Activated CD4-positive, alpha-beta T cell treated with anti-CD3 and anti-CD28 coated beads, Interleukin-2, amount 10 ng/mL, durations not matched to agents 24 days and 14 days (primary cell): ENCODE measurements around the gene IVNS1ABP. TPM values are rescaled to one million over a fixed set of nuclear protein-coding genes. Genes with fewer than 3 reads are reported as not detected.

ENCODE experiments used
- DNase-seq: peaks from one replicate; pipeline ENCODE4 v3.0.0; 2022
- H3K27ac Mint-ChIP-seq: one replicate; pipeline ENCODE4 v1.8.0; 2022; ENCODE audit warnings: mild to moderate bottlenecking, mixed read lengths
- H3K27me3 Mint-ChIP-seq: one replicate; pipeline ENCODE4 v1.8.0; 2022; ENCODE audit warnings: mixed read lengths
- H3K36me3 Mint-ChIP-seq: one replicate; pipeline ENCODE4 v1.8.0; 2022; ENCODE audit warnings: low read depth, mild to moderate bottlenecking, mixed read lengths
- H3K4me1 Mint-ChIP-seq: one replicate; pipeline ENCODE4 v1.8.0; 2021; ENCODE audit warnings: mixed read lengths
- H3K4me3 Mint-ChIP-seq: one replicate; pipeline ENCODE4 v1.8.0; 2022; ENCODE audit warnings: mild to moderate bottlenecking, moderate library complexity, mixed read lengths
- H3K9me3 Mint-ChIP-seq: one replicate; pipeline ENCODE4 v1.8.0; 2021; ENCODE audit warnings: mixed read lengths
- intact Hi-C: fragments of 100-400 bp; cut with micrococcal nuclease; formaldehyde crosslinking; loops from one replicate; pipeline ENCODE4 v1.15.1; 2023
- total RNA-seq: library from RNA; stranded (reverse); gene quantifications from 2 replicates; pipeline ENCODE4 v1.2.3, GENCODE V29; 2022

IVNS1ABP gene
- total RNA-seq, 1 donor from 2014 or later: 187 TPM

- H3K9me3 Mint-ChIP-seq: no peaks in the 10 kb centered on the region
Measured at GRCh38 chr1:185297982-185298381, 19.1 kb downstream of the IVNS1ABP start.

GRCh38 chr1:185295091-185295490 is 22.0 kb downstream of the IVNS1ABP start:
- intact Hi-C loops: no loop called here
- DNase-seq: no peak
- no peak overlapping the region for H3K4me3 Mint-ChIP-seq
- no peaks in the 10 kb centered on the region for H3K27me3 Mint-ChIP-seq
- H3K4me1 Mint-ChIP-seq: peaks cover 8% of the 10 kb centered on the region
- no peaks in the 10 kb centered on the region for H3K9me3 Mint-ChIP-seq
- no peak overlapping the region for H3K27ac Mint-ChIP-seq
- peaks cover 63% of the 10 kb centered on the region for H3K36me3 Mint-ChIP-seq

More at GRCh38 chr1:185297982-185298381, 19.1 kb downstream of the IVNS1ABP start:
- intact Hi-C loops: no loop called here
- H3K36me3 Mint-ChIP-seq: peaks cover 71% of the 10 kb centered on the region
- H3K27me3 Mint-ChIP-seq: no peaks in the 10 kb centered on the region
- H3K4me1 Mint-ChIP-seq: peaks cover 8% of the 10 kb centered on the region
- no peak overlapping the region for H3K27ac Mint-ChIP-seq
- no peak for DNase-seq
- H3K4me3 Mint-ChIP-seq: no peak overlapping the region

- peaks cover 67% of the 10 kb centered on the region for H3K36me3 Mint-ChIP-seq
- DNase-seq: no peak
- H3K4me1 Mint-ChIP-seq: peaks cover 16% of the 10 kb centered on the region
- H3K27me3 Mint-ChIP-seq: no peaks in the 10 kb centered on the region
- no peak overlapping the region for H3K4me3 Mint-ChIP-seq
- H3K27ac Mint-ChIP-seq: peak overlapping the region; percentile 6
- intact Hi-C loops: loop anchor here (1.0 kb wide), 1 partner anchor 9 kb away; no protein-coding TSS in a partner anchor
- H3K9me3 Mint-ChIP-seq: no peaks in the 10 kb centered on the region
Measured at GRCh38 chr1:185293967-185294542, 23.0 kb downstream of the IVNS1ABP start.

GRCh38 chr1:185292237-185292636 is 24.8 kb downstream of the IVNS1ABP start:
- Mint-ChIP-seq H3K4me3 (no peak overlapping the region), H3K9me3 (peaks cover 3% of the 10 kb centered on the region), H3K36me3 (peaks cover 64% of the 10 kb centered on the region), H3K4me1 (peaks cover 26% of the 10 kb centered on the region), H3K27me3 (no peaks in the 10 kb centered on the region), H3K27ac (no peak overlapping the region)
- intact Hi-C loops: no loop called here
- no peak for DNase-seq

GRCh38 chr1:185291652-185292051 is 25.4 kb downstream of the IVNS1ABP start:
- Mint-ChIP-seq H3K9me3 (peaks cover 3% of the 10 kb centered on the region), H3K36me3 (peaks cover 60% of the 10 kb centered on the region), H3K27me3 (no peaks in the 10 kb centered on the region), H3K4me1 (peaks cover 26% of the 10 kb centered on the region), H3K27ac (no peak overlapping the region), H3K4me3 (no peak overlapping the region)
- DNase-seq: no peak
- intact Hi-C loops: no loop called here

GRCh38 chr1:185291159-185291558 is 25.9 kb downstream of the IVNS1ABP start:
- Mint-ChIP-seq H3K36me3 (peaks cover 57% of the 10 kb centered on the region), H3K9me3 (peaks cover 3% of the 10 kb centered on the region), H3K27ac (no peak overlapping the region), H3K27me3 (no peaks in the 10 kb centered on the region), H3K4me3 (no peak overlapping the region), H3K4me1 (peaks cover 26% of the 10 kb centered on the region)
- no peak for DNase-seq
- intact Hi-C loops: no loop called here

GRCh38 chr1:185289880-185290279 is 27.2 kb downstream of the IVNS1ABP start:
- intact Hi-C loops: no loop called here
- H3K4me3 Mint-ChIP-seq: no peak overlapping the region
- H3K27ac Mint-ChIP-seq: no peak overlapping the region
- H3K9me3 Mint-ChIP-seq: peaks cover 3% of the 10 kb centered on the region
- H3K27me3 Mint-ChIP-seq: no peaks in the 10 kb centered on the region
- H3K36me3 Mint-ChIP-seq: peaks cover 48% of the 10 kb centered on the region
- no peak for DNase-seq
- H3K4me1 Mint-ChIP-seq: peaks cover 29% of the 10 kb centered on the region

GRCh38 chr1:185288435-185288834 is 28.6 kb downstream of the IVNS1ABP start:
- no peaks in the 10 kb centered on the region for H3K27me3 Mint-ChIP-seq
- peaks cover 27% of the 10 kb centered on the region for H3K4me1 Mint-ChIP-seq
- no peak overlapping the region for H3K27ac Mint-ChIP-seq
- peaks cover 3% of the 10 kb centered on the region for H3K9me3 Mint-ChIP-seq
- intact Hi-C loops: no loop called here
- peaks cover 38% of the 10 kb centered on the region for H3K36me3 Mint-ChIP-seq
- no peak overlapping the region for H3K4me3 Mint-ChIP-seq
- no peak for DNase-seq

- Mint-ChIP-seq H3K9me3 (peaks cover 3% of the 10 kb centered on the region), H3K4me1 (peaks cover 25% of the 10 kb centered on the region), H3K4me3 (no peak overlapping the region), H3K27ac (no peak overlapping the region), H3K36me3 (peaks cover 33% of the 10 kb centered on the region), H3K27me3 (no peaks in the 10 kb centered on the region)
- intact Hi-C loops: no loop called here
- no peak for DNase-seq
Measured at GRCh38 chr1:185287451-185287850, 29.6 kb downstream of the IVNS1ABP start.

GRCh38 chr1:185284533-185285276 is 32.3 kb downstream of the IVNS1ABP start:
- intact Hi-C loops: loop anchor here (5.0 kb wide), 1 partner anchor 42 kb away; no protein-coding TSS in a partner anchor
- peaks cover 42% of the 10 kb centered on the region for H3K4me1 Mint-ChIP-seq
- no peak for DNase-seq
- no peak overlapping the region for H3K27ac Mint-ChIP-seq
- H3K9me3 Mint-ChIP-seq: peaks cover 8% of the 10 kb centered on the region
- H3K36me3 Mint-ChIP-seq: peaks cover 25% of the 10 kb centered on the region
- H3K27me3 Mint-ChIP-seq: no peaks in the 10 kb centered on the region
- H3K4me3 Mint-ChIP-seq: no peak overlapping the region

- Mint-ChIP-seq H3K36me3 (peaks cover 20% of the 10 kb centered on the region), H3K27ac (no peak overlapping the region), H3K9me3 (peaks cover 12% of the 10 kb centered on the region), H3K4me1 (peaks cover 39% of the 10 kb centered on the region), H3K27me3 (no peaks in the 10 kb centered on the region), H3K4me3 (no peak overlapping the region)
- intact Hi-C loops: loop anchor here (5.0 kb wide), 1 partner anchor 42 kb away; no protein-coding TSS in a partner anchor
- no peak for DNase-seq
Measured at GRCh38 chr1:185284116-185284515, 32.9 kb downstream of the IVNS1ABP start.

- Mint-ChIP-seq H3K36me3 (peaks cover 11% of the 10 kb centered on the region), H3K27me3 (no peaks in the 10 kb centered on the region), H3K4me3 (peak overlapping the region; percentile 25), H3K4me1 (peaks cover 29% of the 10 kb centered on the region), H3K27ac (peak overlapping the region; percentile 78), H3K9me3 (peaks cover 11% of the 10 kb centered on the region)
- DNase-seq: peak; percentile 78
- intact Hi-C loops: loop anchor here (5.0 kb wide), 1 partner anchor 39 kb away; no protein-coding TSS in a partner anchor
Measured at GRCh38 chr1:185281245-185281644, 35.8 kb downstream of the IVNS1ABP start.

- no peak for DNase-seq
- H3K27ac Mint-ChIP-seq: peak overlapping the region; percentile 39
- no peaks in the 10 kb centered on the region for H3K27me3 Mint-ChIP-seq
- no peak overlapping the region for H3K4me3 Mint-ChIP-seq
- H3K9me3 Mint-ChIP-seq: peaks cover 11% of the 10 kb centered on the region
- H3K36me3 Mint-ChIP-seq: peaks cover 9% of the 10 kb centered on the region
- H3K4me1 Mint-ChIP-seq: peaks cover 29% of the 10 kb centered on the region
- intact Hi-C loops: loop anchor here (5.0 kb wide), 1 partner anchor 38 kb away; no protein-coding TSS in a partner anchor
Measured at GRCh38 chr1:185280589-185280988, 36.5 kb downstream of the IVNS1ABP start.

- intact Hi-C loops: no loop called here
- Mint-ChIP-seq H3K27ac (no peak overlapping the region), H3K9me3 (peaks cover 11% of the 10 kb centered on the region), H3K36me3 (peaks cover 9% of the 10 kb centered on the region), H3K27me3 (no peaks in the 10 kb centered on the region), H3K4me3 (no peak overlapping the region), H3K4me1 (peaks cover 24% of the 10 kb centered on the region)
- DNase-seq: no peak
Measured at GRCh38 chr1:185279571-185279970, 37.5 kb downstream of the IVNS1ABP start.
